HepG2 (cell line): ENCODE results near the gene SYNC. TPM values are rescaled to one million over a fixed set of nuclear protein-coding genes. Genes with fewer than 3 reads are reported as not detected.

ENCODE experiments used
- CENPT ChIP-seq: sonication (generic); formaldehyde crosslinking; IDR thresholded peaks from 2 replicates; pipeline ENCODE4 v1.8.0; 2022; ENCODE audit warnings: low read depth, mild to moderate bottlenecking, moderate library complexity, missing genetic modification reagents
- DR1 ChIP-seq: sonication (generic); formaldehyde crosslinking; IDR thresholded peaks from 2 replicates; pipeline ENCODE4 v1.8.0; 2021; ENCODE audit warnings: mild to moderate bottlenecking, missing genetic modification reagents, inconsistent platforms
- FOXO1 ChIP-seq: sonication (generic); formaldehyde crosslinking; IDR thresholded peaks from 2 replicates; pipeline ENCODE4 v1.4.0; 2020; ENCODE audit warnings: missing genetic modification reagents
- POLR2AphosphoS2 ChIP-seq: IDR thresholded peaks from 2 replicates; pipeline ENCODE4 v1.6.1; 2011; ENCODE audit warnings: low read depth, low read length, improper control_type of control experiment
- SMC3 ChIP-seq: IDR thresholded peaks from 2 replicates; pipeline ENCODE4 v1.6.1; 2011; ENCODE audit warnings: low read length, improper control_type of control experiment
- SRSF1 ChIP-seq: fragments of 200-400 bp; formaldehyde crosslinking; optimal IDR thresholded peaks from 2 replicates; pipeline ENCODE3; 2017; ENCODE audit warnings: mild to moderate bottlenecking, low read depth, low read length, moderate library complexity
- SSRP1 ChIP-seq: IDR thresholded peaks from 2 replicates; pipeline ENCODE4 v1.6.1; 2016; ENCODE audit warnings: control low read depth
- XBP1 ChIP-seq: sonication (generic); formaldehyde crosslinking; IDR thresholded peaks from 2 replicates; pipeline ENCODE4 v1.5.0; 2020; ENCODE audit warnings: missing genetic modification reagents
- ZKSCAN5 ChIP-seq: sonication (generic); formaldehyde crosslinking; IDR thresholded peaks from 2 replicates; pipeline ENCODE4 v1.5.1; 2020; ENCODE audit warnings: mild to moderate bottlenecking, missing genetic modification reagents
- ZNF235 ChIP-seq: sonication (generic); formaldehyde crosslinking; IDR thresholded peaks from 2 replicates; pipeline ENCODE4 v1.8.1; 2023; ENCODE audit warnings: mild to moderate bottlenecking, missing genetic modification reagents, borderline replicate concordance
- ZNF296 ChIP-seq: sonication (generic); formaldehyde crosslinking; conservative IDR thresholded peaks from 2 replicates; pipeline ENCODE4 v1.5.0; 2020; ENCODE audit warnings: mild to moderate bottlenecking, missing genetic modification reagents
- ZNF543 ChIP-seq: sonication (generic); formaldehyde crosslinking; IDR thresholded peaks from 2 replicates; pipeline ENCODE4 v1.4.0; 2020; ENCODE audit warnings: mild to moderate bottlenecking, missing genetic modification reagents
- ZNF703 ChIP-seq: sonication (generic); formaldehyde crosslinking; IDR thresholded peaks from 2 replicates; pipeline ENCODE4 v1.5.1; 2020; ENCODE audit warnings: missing genetic modification reagents, mild to moderate bottlenecking, moderate library complexity, borderline replicate concordance
- polyA plus RNA-seq, 8 experiments: library from polyadenylated mRNA; depleted of rRNA in 3 of 8; stranded (reverse) in 7 of 8; unstranded in 1 of 8; fragments of >200 nt; fragmentation: Illumina TruSeq in 4 of 8; extraction: Trizol in 4 of 8; gene quantifications; 2 replicates each; pipeline versions ENCODE4 v1.2.1 to v1.2.3, GENCODE V29; 2011 to 2016; ENCODE audit warnings: low read depth in 4 of 8, missing spikeins in 1 of 8, mixed read lengths in 1 of 8; ENCODE audit not compliant: insufficient read depth in 1 of 8
- total RNA-seq, 5 experiments: library from RNA; depleted of rRNA; stranded (reverse); fragments of >200 nt; fragmentation: Illumina TruSeq; extraction: Trizol; gene quantifications; 2 replicates each; pipeline ENCODE4 v1.2.3, GENCODE V29; 2016; ENCODE audit warnings: low read depth in 1 of 5
- TF ChIP-seq, protein P1 (sequence below): IDR thresholded peaks from 2 replicates; pipeline ENCODE4 v1.6.1; 2016; ENCODE audit warnings: missing compliant biosample characterization, missing genetic modification reagents, borderline replicate concordance
- TF ChIP-seq, protein P2 (sequence below): sonication (generic); formaldehyde crosslinking; IDR thresholded peaks from 2 replicates; pipeline ENCODE4 v1.4.0; 2020; ENCODE audit warnings: missing genetic modification reagents
- TF ChIP-seq, protein P3 (sequence below): sonication (generic); formaldehyde crosslinking; IDR thresholded peaks from 2 replicates; pipeline ENCODE4 v1.4.0; 2020; ENCODE audit warnings: missing genetic modification reagents, borderline replicate concordance
- TF ChIP-seq, protein P4 (sequence below): sonication (generic); formaldehyde crosslinking; IDR thresholded peaks from 2 replicates; pipeline ENCODE4 v1.8.1; 2022; ENCODE audit warnings: low read depth, mild to moderate bottlenecking, missing genetic modification reagents

The SYNC gene
- total and polyA plus RNA-seq, 2 of the 13 experiments (the other 11 are each of a cell fraction or from before 2014, with no cell fraction given) = 2.4 to 5.4 TPM

DNA sequence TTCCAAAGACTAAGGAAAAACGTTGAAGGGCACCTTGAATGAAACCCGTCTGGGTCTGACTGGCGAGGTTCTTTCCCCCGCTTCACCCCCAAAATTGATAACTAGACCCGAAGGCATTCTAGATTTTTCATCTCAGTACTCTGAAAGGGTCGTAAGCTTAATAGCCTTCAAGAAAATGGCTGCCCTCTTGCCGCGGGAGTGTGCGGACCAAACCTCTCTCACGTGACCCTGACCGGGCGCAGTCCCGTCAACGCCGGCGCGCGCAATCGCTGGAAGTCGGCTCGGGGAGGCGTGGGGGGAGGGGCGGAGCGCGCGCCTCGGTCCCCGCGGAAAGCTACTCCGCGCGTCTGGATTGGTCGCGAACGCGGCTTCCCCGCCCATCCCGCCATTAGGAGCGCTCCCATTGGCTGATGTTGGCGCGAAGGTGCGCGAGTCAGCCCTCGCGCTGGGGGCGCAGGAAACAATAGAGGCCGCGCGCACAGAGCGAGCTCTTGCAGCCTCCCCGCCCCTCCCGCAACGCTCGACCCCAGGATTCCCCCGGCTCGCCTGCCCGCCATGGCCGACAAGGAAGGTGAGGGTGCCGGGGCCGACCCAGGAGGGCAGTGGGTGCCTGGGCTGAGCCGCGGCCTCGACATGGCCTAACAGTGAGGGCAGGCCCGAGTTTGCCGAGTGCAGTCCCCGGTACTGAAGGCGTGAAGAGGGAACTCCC lies 51.7 kb downstream of the SYNC start, which contains the start of gene RBBP4 (continued):
- TF ChIP-seq, protein P1, sequence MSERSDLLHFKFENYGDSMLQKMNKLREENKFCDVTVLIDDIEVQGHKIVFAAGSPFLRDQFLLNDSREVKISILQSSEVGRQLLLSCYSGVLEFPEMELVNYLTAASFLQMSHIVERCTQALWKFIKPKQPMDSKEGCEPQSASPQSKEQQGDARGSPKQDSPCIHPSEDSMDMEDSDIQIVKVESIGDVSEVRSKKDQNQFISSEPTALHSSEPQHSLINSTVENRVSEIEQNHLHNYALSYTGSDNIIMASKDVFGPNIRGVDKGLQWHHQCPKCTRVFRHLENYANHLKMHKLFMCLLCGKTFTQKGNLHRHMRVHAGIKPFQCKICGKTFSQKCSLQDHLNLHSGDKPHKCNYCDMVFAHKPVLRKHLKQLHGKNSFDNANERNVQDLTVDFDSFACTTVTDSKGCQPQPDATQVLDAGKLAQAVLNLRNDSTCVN = peak; percentile 78; the same call in 1 of the 2 replicates
- TF ChIP-seq FOXO1 = peak; percentile 26
- TF ChIP-seq ZNF296 (CRISPR knock-in tag) = 0 out of 2 replicates have a peak, but pooled peaks have one; percentile 61
- TF ChIP-seq POLR2AphosphoS2 = no peak
- peak; percentile 75; the same call in 1 of the 2 replicates for TF ChIP-seq DR1 (CRISPR knock-in tag)
- TF ChIP-seq ZNF543 (CRISPR knock-in tag) = peak; percentile 92; the same call in 1 of the 2 replicates
- peak; percentile 98 for TF ChIP-seq CENPT (CRISPR knock-in tag)
- peak; percentile 91 for TF ChIP-seq ZNF703 (CRISPR knock-in tag)
- TF ChIP-seq SSRP1 (CRISPR knock-in tag) = no peak
- no peak for TF ChIP-seq ZKSCAN5 (CRISPR knock-in tag)
- TF ChIP-seq XBP1 = no peak
- TF ChIP-seq SRSF1 = no peak
- TF ChIP-seq, protein P2, sequence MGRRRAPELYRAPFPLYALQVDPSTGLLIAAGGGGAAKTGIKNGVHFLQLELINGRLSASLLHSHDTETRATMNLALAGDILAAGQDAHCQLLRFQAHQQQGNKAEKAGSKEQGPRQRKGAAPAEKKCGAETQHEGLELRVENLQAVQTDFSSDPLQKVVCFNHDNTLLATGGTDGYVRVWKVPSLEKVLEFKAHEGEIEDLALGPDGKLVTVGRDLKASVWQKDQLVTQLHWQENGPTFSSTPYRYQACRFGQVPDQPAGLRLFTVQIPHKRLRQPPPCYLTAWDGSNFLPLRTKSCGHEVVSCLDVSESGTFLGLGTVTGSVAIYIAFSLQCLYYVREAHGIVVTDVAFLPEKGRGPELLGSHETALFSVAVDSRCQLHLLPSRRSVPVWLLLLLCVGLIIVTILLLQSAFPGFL = no peak
- no peak for TF ChIP-seq SMC3
- TF ChIP-seq, protein P3, sequence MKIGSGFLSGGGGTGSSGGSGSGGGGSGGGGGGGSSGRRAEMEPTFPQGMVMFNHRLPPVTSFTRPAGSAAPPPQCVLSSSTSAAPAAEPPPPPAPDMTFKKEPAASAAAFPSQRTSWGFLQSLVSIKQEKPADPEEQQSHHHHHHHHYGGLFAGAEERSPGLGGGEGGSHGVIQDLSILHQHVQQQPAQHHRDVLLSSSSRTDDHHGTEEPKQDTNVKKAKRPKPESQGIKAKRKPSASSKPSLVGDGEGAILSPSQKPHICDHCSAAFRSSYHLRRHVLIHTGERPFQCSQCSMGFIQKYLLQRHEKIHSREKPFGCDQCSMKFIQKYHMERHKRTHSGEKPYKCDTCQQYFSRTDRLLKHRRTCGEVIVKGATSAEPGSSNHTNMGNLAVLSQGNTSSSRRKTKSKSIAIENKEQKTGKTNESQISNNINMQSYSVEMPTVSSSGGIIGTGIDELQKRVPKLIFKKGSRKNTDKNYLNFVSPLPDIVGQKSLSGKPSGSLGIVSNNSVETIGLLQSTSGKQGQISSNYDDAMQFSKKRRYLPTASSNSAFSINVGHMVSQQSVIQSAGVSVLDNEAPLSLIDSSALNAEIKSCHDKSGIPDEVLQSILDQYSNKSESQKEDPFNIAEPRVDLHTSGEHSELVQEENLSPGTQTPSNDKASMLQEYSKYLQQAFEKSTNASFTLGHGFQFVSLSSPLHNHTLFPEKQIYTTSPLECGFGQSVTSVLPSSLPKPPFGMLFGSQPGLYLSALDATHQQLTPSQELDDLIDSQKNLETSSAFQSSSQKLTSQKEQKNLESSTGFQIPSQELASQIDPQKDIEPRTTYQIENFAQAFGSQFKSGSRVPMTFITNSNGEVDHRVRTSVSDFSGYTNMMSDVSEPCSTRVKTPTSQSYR = peak; percentile 98
- 0 out of 2 replicates have a peak, but pooled peaks have one; percentile 64 for TF ChIP-seq ZNF235
- TF ChIP-seq, protein P4, sequence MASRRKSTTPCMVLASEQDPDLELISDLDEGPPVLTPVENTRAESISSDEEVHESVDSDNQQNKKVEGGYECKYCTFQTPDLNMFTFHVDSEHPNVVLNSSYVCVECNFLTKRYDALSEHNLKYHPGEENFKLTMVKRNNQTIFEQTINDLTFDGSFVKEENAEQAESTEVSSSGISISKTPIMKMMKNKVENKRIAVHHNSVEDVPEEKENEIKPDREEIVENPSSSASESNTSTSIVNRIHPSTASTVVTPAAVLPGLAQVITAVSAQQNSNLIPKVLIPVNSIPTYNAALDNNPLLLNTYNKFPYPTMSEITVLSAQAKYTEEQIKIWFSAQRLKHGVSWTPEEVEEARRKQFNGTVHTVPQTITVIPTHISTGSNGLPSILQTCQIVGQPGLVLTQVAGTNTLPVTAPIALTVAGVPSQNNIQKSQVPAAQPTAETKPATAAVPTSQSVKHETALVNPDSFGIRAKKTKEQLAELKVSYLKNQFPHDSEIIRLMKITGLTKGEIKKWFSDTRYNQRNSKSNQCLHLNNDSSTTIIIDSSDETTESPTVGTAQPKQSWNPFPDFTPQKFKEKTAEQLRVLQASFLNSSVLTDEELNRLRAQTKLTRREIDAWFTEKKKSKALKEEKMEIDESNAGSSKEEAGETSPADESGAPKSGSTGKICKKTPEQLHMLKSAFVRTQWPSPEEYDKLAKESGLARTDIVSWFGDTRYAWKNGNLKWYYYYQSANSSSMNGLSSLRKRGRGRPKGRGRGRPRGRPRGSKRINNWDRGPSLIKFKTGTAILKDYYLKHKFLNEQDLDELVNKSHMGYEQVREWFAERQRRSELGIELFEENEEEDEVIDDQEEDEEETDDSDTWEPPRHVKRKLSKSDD (CRISPR knock-in tag) = peak; percentile 91
